Amygdala (tissue), 56 donors: Measurements from ENCODE around the gene GLI2.
A peak's percentile ranks its signal among the peaks of the same experiment; 100 is the strongest.

Experiments used
- DNase-seq, 56 donors: peaks; one replicate each; lab custom pipeline; 2025; lab: John Stamatoyannopoulos, UW

Gene GLI2

DNA sequence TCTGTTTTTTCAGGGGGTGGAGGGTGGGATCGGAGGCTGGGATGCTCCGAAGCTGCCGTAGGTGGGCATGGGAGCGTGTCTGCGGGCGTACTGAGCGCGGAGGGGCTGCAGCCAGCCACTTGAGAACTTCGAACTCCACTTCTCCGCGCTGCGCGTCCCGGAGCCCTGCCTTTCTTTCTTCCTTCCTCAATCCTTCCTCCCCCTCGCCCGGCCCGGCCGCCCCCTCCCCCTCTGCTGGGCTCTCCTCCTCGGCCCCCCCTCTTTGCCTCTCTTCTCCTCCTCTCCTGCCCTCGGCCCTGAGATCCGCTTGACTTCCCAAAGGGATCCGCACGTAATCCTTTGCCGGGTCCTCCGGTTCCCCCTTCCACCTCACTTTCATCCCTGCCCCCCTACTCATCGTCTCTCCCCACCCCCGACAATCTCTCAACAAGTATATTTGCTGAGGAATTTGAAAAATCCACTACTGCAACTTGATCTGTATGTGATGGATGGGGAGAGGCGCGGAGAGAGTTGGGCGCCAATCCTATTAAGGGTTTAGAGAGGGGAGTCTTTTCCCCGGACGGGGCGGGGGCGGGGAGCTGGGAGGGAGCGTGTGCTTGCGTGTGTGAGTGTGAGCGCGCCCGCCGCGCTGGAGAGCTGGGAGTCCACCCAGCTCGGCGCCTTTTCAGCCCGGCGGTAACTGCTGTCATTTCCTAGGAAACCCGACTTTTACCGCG is 1.1 kb downstream of the GLI2 start:
- peak in 11 of 56 donors; percentile 23 to 55 (median 35) for DNase-seq

DNA sequence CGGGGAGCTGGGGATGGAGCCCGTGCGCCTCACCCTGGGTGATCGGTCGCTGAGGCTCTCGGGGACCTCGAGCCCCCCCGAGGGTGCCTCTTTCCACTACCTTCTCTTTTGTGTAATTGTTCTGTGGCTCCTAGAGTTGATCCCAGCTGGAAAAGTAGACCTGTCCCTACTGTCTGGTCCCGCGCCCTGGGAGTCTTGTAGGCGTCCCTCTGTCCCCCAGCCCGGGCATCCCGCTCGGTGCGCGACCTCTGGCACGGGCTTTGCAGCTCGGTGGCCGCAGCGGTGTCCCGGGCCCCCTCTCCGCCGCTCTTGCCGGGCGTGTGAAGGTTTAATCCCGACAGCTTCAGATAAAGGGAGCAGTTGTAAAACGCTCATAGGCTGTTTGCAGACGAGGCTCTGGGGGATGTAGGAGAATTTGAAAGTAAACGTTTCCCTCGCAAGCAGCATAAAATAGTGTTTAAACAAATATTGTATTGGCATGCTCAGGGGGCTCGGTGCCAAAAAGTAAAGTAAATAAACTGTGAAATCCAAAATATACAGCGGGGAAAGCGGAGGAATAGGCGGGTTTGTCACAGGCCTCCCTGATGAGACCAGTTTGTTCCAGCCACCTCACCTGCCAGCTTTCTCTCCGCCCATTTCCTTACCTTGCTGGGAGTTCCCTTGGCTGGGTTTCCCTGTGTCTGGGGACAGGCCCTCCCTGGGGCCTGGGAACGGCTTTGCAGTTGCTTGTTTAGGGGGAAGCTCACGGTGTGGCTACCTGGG is 1.9 kb downstream of the GLI2 start:
- DNase-seq = peak in 1 of 56 donors; percentile 33

DNA sequence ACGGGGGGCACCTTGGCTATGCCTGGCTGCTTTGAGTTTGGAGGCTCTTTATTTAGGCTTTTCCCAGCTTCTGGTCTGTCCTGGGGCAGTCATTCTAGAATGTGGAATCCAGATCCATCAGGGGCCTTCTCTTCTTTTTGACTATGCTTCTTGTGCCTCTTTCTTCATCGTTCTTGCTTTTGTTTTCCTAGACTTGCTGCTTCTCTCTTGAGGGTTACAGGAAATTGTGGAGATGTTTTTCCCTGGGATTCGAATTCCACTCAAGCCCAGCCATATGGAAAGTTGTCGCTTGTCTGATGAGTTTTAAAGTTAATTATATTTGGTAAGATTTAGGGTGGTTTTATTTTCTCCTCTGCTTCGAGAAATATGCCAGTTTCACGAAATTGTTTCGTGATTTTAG is 2.4 kb downstream of the GLI2 start:
- DNase-seq = no peak

DNA sequence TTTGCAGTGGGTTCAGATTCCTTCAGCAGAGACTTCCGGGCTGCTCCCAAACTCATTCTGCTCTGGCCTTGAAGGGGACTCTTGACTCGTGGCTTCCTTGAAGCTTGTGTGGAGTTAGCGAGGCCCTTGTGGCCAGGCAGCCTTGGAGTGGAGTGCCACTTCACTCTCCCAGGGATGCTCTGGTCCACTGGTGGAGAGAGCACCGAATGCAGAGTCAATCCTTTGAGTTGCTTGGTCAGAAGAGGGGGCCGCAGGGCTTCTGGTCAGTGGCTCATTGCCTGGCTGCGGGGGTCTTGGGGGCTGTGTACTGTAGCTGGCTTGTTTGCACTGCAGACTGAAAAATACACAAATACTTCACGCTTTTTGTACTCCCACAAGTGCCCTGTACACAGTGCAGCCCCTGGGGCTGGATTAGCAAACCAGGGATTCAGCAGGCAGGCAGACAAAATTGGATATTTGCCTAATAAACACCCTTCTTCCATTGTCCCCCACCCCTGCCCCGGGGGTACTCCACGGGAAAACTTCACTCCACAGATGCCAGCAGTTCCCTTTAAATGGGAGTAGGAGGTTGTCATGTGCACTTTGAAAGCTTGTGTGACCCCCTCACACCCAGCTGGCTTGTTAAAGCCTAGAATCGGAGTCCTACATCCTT is 3.2 kb downstream of the GLI2 start:
- DNase-seq = no peak

DNA sequence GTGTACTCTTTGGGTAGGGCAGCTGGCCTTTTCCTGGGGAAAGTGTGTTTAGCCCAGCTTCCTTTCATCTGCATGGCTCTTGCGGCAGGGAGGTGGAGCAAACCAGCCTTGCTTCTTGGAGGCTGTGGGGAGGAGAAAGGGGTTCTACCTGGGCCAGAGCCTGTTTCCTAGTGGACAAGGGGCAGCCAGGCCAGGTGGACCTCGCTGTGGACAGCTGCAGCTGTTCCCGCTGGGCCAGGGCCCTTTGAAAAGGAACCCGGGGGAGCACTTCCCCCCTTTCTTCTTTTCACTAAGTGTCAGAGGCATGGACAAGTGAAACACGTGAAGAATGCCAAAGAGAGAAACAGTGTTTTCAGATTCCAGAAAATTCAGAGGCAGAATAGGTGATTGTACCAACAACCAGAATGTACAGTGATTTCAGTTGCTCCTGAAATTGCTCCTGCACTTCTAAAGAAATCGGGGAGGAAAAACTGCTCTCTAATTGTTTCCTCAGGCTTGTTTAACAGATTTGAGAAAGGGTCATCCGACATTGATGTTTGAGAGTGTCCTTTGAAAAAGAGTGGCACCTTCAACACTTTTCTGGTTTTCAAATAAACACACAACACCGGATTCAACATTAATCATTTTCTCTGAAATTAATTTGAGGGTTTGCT is 3.9 kb downstream of the GLI2 start:
- no peak for DNase-seq

DNA sequence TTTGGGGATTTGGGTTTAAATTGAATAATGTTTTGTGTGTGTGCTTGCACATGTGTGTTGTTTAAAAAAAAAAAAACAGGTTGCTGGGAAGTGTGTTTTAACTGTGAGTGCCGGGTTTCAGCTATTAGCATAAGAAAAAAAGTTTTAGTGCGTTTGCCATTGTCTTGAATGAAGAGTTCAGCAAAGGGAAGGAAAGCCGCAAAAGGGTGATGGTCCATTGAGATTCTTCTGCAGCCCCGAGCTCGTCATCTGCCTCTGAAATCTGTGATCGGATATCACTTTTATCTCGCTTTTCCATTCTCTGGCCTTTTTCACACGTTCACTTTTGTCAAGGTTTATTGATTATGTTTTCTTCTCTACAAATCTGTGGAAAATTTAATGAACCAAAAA is 4.7 kb downstream of the GLI2 start:
- DNase-seq = no peak

DNA sequence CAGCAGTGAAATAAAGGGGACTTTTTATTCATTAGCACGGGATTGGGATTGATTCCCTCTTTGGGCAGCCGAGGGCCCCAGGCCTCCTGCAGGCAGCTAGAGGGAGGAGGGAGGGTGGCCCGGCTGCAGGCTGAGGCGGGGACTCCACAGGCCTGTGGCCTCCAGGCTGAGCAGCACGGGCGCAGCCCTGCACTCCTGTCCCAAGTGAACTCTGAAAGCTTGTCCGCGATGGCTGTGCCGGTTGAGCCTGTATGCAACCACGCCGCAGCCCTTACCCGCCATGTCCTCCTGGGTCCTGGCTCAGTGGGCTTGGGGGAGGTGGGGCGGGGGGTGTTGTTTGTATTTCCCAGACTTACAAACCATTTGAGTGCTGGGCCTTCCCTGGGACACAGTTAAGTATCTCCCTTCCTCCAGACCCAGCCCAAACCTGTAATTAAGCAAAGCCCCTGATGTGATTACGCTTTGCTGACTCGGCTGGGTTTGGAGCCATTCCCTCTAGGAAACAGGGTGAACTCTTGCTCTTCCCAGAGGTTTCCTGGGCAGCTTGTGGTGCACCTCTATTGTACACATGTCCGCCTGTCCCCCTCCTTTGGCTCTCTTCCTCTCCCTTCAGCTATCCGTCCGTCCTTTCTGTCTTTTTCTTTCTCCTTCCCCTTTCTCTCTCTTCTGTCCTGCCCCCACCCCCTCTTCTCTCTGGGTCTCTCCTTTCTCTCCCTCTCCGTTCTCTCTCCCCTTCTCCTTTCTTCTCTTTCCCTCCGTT is 5.3 kb downstream of the GLI2 start:
- DNase-seq = no peak

DNA sequence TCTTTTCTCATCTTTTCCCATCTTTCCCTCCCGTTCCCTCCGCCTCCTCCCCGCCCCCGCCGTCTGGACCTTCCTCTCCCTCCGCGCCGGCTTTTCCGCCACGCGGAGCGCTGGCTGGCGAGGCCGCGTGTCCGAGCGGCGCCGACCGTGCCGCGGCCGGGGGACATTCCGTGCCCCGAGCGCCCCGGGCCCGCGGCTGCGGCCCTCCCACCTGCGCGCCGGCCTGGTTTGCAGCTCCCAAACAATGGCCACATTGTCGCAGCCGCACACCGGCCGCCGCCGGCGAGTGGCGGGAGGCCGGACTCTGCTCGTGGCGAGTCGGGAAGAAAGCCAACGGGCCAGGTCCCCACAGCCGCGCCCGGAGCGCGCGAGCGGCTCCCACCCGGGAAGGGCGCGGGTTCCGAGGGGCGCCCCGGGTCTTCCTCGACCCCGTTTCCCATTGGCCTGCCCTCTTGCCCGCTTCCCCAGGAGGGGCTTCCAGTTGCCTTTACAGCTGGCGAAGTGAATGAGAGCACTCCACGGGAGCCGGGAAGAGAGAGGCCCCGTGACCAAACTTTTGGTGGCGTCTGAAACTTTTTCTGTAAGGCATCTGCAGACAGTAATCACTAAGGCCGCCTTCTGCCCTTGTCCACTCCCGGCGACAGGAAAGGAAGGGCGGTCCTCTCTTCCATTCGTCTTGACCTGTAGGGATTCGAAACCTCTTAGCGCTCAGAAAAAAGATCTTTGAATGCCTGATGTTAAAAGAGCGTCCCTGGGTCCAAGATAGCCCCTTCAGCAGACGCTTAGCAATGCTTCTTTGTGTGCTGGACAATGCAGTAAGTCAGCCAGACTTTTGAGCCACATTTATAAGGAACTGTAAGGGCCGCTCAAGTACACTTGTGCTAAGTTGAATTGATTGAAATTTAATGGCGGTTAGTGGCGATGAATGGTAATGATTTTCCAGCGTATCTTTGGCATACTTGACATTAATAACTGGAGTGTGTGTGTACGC is 6.2 kb downstream of the GLI2 start:
- DNase-seq = peak in 2 of 56 donors; percentile 22 to 33

DNA sequence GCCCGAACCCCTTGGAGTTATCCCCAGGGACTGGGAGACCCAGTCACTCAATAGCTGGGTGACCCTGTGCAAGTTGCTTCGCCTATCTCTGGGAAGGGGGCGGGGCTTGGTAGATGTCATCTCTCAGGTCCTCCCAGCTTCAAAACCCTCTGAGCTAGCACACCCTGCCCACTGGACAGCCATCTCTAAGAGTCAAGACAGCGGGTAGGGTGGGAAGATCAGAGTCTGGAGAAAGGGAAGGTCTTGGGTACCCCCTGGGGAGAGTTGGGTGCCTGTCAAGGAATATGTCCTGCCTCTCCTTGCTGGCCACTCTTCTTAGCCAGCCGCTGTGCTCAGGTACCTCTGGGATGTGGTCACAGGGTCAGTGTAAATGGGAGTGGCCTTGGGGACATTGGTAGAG is 8.0 kb downstream of the GLI2 start:
- DNase-seq = no peak

DNA sequence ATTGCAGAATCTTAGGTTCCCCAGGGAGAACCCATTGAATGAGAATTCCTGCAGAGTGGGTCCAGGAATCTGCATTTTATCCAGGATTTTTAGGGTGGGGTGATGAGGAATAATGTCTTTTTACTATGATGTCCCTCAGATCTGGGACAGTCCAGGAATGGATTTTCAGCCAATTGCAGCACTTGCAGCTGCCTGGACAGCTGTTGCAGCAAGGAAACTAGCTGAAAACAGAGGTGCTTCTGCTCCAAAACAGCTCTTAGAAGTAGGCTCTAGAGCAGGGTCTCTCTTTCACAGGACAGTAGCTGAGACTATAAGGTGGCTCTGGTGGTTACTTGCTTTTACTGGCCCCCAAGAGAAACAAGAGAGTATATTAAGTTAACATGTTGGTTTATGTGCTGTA is 9.1 kb downstream of the GLI2 start:
- no peak for DNase-seq

DNA sequence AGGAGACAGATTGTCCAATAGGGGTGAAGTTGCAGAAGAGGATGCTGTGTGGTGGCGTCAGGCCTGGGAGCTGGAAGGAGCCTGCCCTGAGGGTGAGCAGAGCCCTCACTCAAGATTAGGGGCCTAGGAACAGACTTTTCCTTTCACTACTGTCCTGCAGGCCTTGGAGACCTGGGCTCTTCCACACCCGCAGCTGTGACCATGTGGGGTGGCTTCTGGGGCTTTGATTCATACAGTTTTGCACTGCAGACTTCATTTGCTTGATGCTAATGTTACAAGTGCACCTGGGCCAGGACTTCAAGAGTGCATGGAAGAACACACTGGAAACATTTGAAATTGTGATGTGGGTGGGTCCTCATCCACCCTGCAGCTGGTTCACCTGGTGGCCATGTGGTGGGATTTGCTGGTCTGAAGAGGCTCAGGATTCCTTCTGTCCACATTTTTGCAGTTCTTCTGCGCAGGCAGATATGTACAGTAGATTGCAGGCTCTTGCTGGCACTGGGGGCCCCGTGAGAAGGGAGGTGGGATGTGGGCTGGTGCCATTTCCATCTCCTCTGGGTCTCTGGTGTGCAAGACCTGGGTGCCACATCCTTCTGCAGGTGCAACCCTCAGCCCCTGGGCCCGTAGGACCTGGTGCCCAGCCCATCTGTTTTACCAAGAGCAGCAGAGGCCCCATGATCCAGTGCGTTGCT is 9.9 kb downstream of the GLI2 start:
- no peak for DNase-seq

DNA sequence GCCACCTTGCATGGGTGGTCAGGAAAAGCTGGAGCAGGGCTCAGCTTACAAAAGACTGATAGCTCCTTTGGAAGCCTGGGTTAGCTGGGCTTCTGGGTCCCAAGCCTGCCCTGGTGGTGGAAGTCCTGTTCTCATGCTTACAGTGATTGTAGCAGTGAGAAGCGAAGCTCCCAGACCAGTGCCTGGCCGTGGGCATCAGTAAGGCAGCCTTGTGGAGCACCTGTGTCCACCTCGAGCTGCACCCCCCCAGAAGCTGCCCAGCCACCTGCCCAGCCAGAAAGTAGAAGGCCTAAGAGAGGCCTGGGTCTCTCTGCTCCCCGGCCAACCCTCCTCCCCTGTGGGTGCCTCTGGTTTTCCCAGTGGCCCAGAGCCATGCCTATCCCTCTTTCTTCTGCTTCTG is 10.5 kb downstream of the GLI2 start:
- DNase-seq = no peak

DNA sequence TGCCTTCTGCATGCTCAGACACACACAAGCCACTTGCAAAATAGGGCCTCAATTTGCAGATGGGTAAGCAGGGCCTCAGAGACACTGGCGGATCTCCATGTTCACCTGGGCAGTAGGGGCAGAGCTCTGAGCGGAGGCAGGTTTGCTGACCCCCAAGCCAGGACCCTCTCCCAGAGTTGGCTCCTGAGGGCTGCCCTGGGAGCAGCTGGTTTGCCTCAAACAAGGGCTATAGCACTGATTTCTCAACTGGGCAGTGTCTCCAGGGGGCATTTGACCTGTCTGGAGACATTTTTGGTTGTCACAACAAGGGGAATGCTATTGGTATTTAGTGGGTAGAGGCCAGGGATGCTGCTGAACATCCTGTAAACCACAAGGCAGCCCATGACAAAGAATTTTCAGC is 11.6 kb downstream of the GLI2 start:
- no peak for DNase-seq

DNA sequence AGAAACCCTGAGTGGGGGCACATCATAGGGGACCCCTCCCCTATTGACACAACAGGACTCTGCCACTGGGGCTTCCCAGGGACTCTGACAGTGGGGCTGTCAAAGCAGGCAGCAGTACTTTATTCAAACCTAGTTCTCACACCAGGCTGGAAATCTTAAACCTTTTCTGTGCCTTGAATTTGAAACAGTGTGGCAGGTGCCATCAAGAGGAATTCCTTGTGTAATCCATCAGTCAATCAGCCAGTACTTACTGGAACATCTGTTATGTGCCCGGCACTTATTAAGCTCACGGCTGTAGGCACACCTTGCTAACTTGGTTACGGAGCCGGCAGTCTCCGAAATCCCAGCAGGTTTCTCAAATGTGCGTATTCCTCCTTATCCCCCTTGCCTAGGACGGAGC is 12.0 kb downstream of the GLI2 start:
- DNase-seq = no peak

DNA sequence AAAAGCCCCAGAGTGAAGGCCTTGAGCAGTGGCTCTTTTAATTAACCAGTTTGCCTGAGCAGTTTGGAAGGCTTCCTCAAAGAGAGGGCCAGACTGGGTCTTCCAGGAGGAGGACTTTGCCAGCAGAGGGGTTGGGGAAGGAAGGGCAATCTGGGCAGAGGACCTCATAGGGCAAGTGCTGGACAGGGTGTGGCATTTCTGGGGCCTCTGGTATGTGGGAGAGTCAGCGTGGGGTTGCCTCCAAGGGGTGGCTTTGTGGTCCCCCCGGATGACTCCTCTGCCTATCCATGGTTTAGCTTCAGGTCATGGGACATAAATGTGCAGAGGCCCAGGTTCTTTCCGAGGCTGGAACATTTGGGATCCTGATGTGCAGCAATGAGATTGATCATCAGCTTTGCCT is 12.6 kb downstream of the GLI2 start:
- no peak for DNase-seq

DNA sequence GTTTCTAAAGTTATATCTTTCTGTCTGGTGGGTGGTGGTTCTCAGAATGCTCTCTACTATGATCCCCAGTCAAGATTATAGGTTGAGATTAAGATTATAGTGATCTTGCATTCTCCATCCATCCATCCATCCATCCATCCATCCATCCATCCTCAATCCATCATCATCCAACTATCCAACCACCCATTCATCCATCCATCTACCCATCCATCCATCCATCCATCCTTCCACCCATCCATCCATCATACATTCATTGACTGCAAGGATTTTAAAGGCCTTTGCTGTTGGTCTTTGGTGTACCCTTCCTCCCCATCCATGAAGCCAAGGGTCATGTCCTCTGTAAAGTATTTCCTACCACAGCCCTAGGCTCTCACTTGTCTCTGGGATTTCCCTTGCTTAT is 13.1 kb downstream of the GLI2 start:
- no peak for DNase-seq

DNA sequence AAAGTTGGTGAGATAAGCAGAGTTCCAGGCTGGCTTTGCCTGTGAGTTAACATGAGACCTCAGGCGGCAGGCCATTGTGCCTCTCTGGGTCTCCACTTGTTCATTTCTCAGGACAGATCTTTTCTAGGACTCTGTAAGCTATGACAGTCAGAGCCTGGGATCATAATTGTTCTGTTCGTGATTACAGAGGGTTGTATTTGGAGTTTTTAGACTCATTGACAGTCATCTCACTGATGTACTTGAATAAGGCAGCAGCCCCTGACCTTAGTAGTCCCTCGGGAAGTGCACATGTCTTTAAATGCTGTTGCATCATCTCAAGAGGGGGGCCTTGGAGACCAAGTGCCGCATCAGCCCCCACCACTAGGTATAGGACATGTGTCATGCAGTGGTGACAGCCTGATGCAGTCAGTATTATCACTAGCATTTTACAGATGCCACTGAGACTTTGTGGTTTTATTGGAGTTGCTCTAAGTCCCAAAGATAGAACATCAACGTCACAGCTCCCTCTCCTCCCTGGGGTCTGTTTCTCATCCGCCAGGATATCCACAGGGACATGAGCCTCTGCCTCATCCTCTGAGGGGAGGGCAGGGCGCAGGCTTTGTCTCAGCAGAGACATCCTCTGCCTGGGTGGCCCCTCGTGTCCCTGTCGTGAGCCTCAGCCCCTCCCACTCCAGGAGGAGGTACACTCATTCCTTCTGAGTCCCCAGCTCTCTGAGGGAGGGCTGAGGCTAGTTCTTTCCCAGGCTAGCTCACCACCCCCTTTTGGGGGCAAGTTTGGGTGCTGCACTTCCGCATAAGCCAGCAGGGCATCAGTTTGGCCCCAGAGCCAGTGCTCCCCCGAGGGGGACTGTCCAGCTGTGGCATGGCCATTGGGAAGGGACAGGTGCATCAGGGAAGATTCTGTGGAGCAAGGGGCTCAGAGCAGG is 14.1 kb downstream of the GLI2 start:
- DNase-seq = no peak
